GM19193 (cell line): ENCODE results near the gene NPDC1.

Source experiments
- POLR2A ChIP-seq: IDR thresholded peaks from 4 replicates; pipeline ENCODE4 v1.6.1; 2011; ENCODE audit not compliant: insufficient read depth, insufficient read length; ENCODE audit errors: extremely low read depth

Gene NPDC1

GRCh38 chr9:137019891-137020683, 25.9 kb downstream of the NPDC1 start:
- no peak for TF ChIP-seq POLR2A

GRCh38 chr9:137018761-137019559, 27.0 kb downstream of the NPDC1 start:
- TF ChIP-seq POLR2A, result no peak

GRCh38 chr9:137017791-137018497, 28.0 kb downstream of the NPDC1 start:
- TF ChIP-seq POLR2A, result no peak

- TF ChIP-seq POLR2A, result no peak
Measured at GRCh38 chr9:137017071-137017470, 28.9 kb downstream of the NPDC1 start.

GRCh38 chr9:137016436-137016835, 29.5 kb downstream of the NPDC1 start:
- no peak for TF ChIP-seq POLR2A

GRCh38 chr9:137015976-137016375, 30.0 kb downstream of the NPDC1 start:
- no peak for TF ChIP-seq POLR2A

- no peak for TF ChIP-seq POLR2A
Measured at GRCh38 chr9:137015540-137015930, 30.4 kb downstream of the NPDC1 start.

- no peak for TF ChIP-seq POLR2A
Measured at GRCh38 chr9:137014776-137015539, 31.0 kb downstream of the NPDC1 start.

- TF ChIP-seq POLR2A, result no peak
Measured at GRCh38 chr9:137014166-137014565, 31.8 kb downstream of the NPDC1 start.

GRCh38 chr9:137013571-137013940, 32.4 kb downstream of the NPDC1 start:
- TF ChIP-seq POLR2A, result no peak

- no peak for TF ChIP-seq POLR2A
Measured at GRCh38 chr9:137012694-137013570, 33.0 kb downstream of the NPDC1 start.

- TF ChIP-seq POLR2A, result no peak
Measured at GRCh38 chr9:137011907-137012675, 33.9 kb downstream of the NPDC1 start.

- TF ChIP-seq POLR2A, result no peak
Measured at GRCh38 chr9:137011156-137011555, 34.8 kb downstream of the NPDC1 start.
